ENCODE data around the gene GJA4.

- TF ChIP-seq CTCF (IDR thresholded peaks at IDR 0.05) (no peak), POLR2A (IDR thresholded peaks at IDR 0.05) (no peak), POLR2AphosphoS5 (IDR thresholded peaks at IDR 0.05) (no peak)
Measured at GRCh38 chr1:34843392-34844251, 50.8 kb downstream of the GJA4 start.
